Measurements from ENCODE around the gene PLEKHH2.

The PLEKHH2 gene

DNA sequence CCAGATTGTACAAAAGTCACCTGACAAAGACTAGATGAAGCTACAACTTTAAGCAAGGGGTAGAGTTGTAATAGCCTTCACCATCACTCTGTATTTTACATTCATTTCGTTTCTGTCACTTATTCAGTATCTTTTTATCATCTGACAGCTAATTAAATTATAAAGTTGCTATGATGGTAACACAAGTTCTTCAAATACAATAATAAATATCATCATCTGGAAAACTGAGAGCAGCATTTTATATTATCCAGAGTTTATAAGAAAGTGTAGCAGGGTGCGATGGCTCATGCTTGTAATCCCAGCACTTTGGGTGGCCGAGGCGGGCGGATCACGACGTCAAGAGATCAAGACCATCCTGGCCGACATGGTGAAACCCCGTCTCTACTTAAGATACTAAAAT, 157.9 kb downstream of the PLEKHH2 start:
- ChIA-PET CTCF (no interaction called here), POLR2A (ENCODE audit: low non-redundant PET) (no interaction called here)
- no peak for DNase-seq (ENCODE audit: low spot score)
- H3K27ac ChIP-seq = no peak overlapping the region
- TF ChIP-seq CTCF (conservative IDR thresholded peaks at IDR 0.05; ENCODE audit: low read depth) = no peak

DNA sequence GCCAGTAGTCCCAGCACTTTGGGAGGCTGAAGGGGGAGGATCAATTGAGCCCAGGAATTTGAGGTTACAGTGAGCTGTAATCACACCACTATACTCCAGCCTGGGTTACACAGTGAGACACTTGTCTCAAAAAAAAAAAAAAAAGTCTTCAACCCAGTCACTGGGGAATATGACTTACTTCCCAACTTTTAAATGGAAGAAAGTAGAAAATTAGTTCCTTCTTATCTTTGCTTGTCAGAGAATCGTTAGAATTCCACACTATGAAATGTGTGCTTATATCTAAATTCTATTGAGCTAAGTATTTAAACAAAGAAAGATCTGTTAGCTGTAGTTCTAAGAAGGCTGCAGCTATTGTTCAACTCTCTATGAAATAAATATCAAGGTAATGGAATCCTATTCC, 159.1 kb downstream of the PLEKHH2 start:
- no peak overlapping the region for H3K27ac ChIP-seq
- ChIA-PET CTCF (interaction anchor here (0.6 kb wide), 1 partner anchor 682 kb away, joined by 8 read pairs; no protein-coding TSS in a partner anchor), POLR2A (ENCODE audit: low non-redundant PET) (no interaction called here)
- no peak for TF ChIP-seq CTCF (conservative IDR thresholded peaks at IDR 0.05; ENCODE audit: low read depth)
- no peak for DNase-seq (ENCODE audit: low spot score)

- ChIA-PET CTCF (interaction anchor here (0.5 to 0.7 kb wide), 4 partner anchors 79 to 1207 kb away, joined by 3 to 4 read pairs (median 4); no protein-coding TSS in a partner anchor), POLR2A (ENCODE audit: low non-redundant PET) (no interaction called here)
- no peak overlapping the region for H3K27ac ChIP-seq
- DNase-seq (ENCODE audit: low spot score) = peak; percentile 17
- peak; percentile 17; the same call in 1 of the 2 replicates for TF ChIP-seq CTCF (conservative IDR thresholded peaks at IDR 0.05; ENCODE audit: low read depth)
Observed at GRCh38 chr2:43798300-43798699, 161.2 kb downstream of the PLEKHH2 start.

GRCh38 chr2:43800894-43801293, 163.8 kb downstream of the PLEKHH2 start:
- no peak for DNase-seq (ENCODE audit: low spot score)
- no peak overlapping the region for H3K27ac ChIP-seq
- TF ChIP-seq CTCF (conservative IDR thresholded peaks at IDR 0.05; ENCODE audit: low read depth) = no peak
- ChIA-PET POLR2A (ENCODE audit: low non-redundant PET) (no interaction called here), CTCF (no interaction called here)

DNA sequence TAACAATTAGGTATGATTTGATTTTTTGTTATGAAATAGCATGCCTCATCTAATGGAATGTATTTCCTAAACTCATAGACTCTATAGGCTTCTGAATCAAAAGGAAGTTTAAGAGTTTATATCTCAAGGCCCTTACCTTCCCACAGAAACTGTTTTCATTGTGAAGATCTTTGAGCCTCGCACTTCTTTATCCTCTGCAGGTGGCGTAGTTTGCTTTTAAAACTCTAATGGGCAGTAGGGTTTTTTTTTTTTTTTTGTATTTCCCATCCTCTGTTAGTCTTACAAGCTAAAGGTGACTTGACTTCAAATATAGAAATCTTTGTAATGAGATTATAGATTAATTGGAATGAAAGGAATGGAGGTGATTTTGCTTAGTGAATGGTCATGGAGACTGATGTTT, 165.1 kb downstream of the PLEKHH2 start:
- POLR2A ChIA-PET (ENCODE audit: low non-redundant PET) = no interaction called here
- no peak for DNase-seq (ENCODE audit: low spot score)
- CTCF ChIA-PET = no interaction called here
- TF ChIP-seq CTCF (conservative IDR thresholded peaks at IDR 0.05; ENCODE audit: low read depth) = no peak
- H3K27ac ChIP-seq = no peak overlapping the region

- no peak overlapping the region for H3K27ac ChIP-seq
- CTCF ChIA-PET = no interaction called here
- POLR2A ChIA-PET (ENCODE audit: low non-redundant PET) = no interaction called here
- no peak for DNase-seq (ENCODE audit: low spot score)
- no peak for TF ChIP-seq CTCF (conservative IDR thresholded peaks at IDR 0.05; ENCODE audit: low read depth)
Observed at GRCh38 chr2:43803113-43803512, 166.1 kb downstream of the PLEKHH2 start.

GRCh38 chr2:43806719-43807031, 169.6 kb downstream of the PLEKHH2 start:
- DNase-seq (ENCODE audit: low spot score) = no peak
- ChIA-PET POLR2A (ENCODE audit: low non-redundant PET) (no interaction called here), CTCF (interaction anchor here (0.6 kb wide), 2 partner anchors 182 to 414 kb away, joined by 3 to 7 read pairs; no protein-coding TSS in a partner anchor)
- no peak for TF ChIP-seq CTCF (conservative IDR thresholded peaks at IDR 0.05; ENCODE audit: low read depth)
- no peak overlapping the region for H3K27ac ChIP-seq

Data from RWPE1 (cell line).